ENCODE results near the gene SLC8A3. TPM values are rescaled to one million over a fixed set of nuclear protein-coding genes. Genes with fewer than 3 reads are reported as not detected.

SLC8A3 gene
- total RNA-seq, 1 donor from 2014 or later = 0.12 TPM

- ATAC-seq (no peak), DNase-seq (no peak)
- intact Hi-C loops (cut with micrococcal nuclease) = no loop called here
Measured at GRCh38 chr14:70034257-70034656, 154.5 kb downstream of the SLC8A3 start.

- intact Hi-C loops (cut with micrococcal nuclease) = no loop called here
- ATAC-seq (no peak), DNase-seq (no peak)
Measured at GRCh38 chr14:70033561-70033960, 155.2 kb downstream of the SLC8A3 start.

GRCh38 chr14:70033116-70033515 is 155.6 kb downstream of the SLC8A3 start:
- DNase-seq (no peak), ATAC-seq (no peak)
- intact Hi-C loops (cut with micrococcal nuclease) = no loop called here

GRCh38 chr14:70032447-70032846 is 156.3 kb downstream of the SLC8A3 start:
- no peak for DNase-seq
- ATAC-seq = no peak
- intact Hi-C loops (cut with micrococcal nuclease) = no loop called here

GRCh38 chr14:70032016-70032415 is 156.7 kb downstream of the SLC8A3 start:
- DNase-seq = no peak
- intact Hi-C loops (cut with micrococcal nuclease) = no loop called here
- no peak for ATAC-seq

- intact Hi-C loops (cut with micrococcal nuclease) = loop anchor here (5.0 kb wide), 1 partner anchor 207 kb away; no protein-coding TSS in a partner anchor
- ATAC-seq (no peak), DNase-seq (no peak)
Measured at GRCh38 chr14:70029296-70030132, 159.2 kb downstream of the SLC8A3 start.

- DNase-seq = peak; percentile 85
- peak; percentile 87 for ATAC-seq
- intact Hi-C loops (cut with micrococcal nuclease) = loop anchor here (5.0 kb wide), 1 partner anchor 206 kb away; no protein-coding TSS in a partner anchor
Measured at GRCh38 chr14:70027785-70028428, 160.8 kb downstream of the SLC8A3 start.

- intact Hi-C loops (cut with micrococcal nuclease) = no loop called here
- DNase-seq = no peak
- ATAC-seq = no peak
Measured at GRCh38 chr14:70023871-70024270, 164.9 kb downstream of the SLC8A3 start.

GRCh38 chr14:70022771-70023445 is 165.8 kb downstream of the SLC8A3 start:
- no peak for DNase-seq
- intact Hi-C loops (cut with micrococcal nuclease) = no loop called here
- no peak for ATAC-seq

GRCh38 chr14:70021548-70022220 is 167.1 kb downstream of the SLC8A3 start:
- ATAC-seq (no peak), DNase-seq (no peak)
- intact Hi-C loops (cut with micrococcal nuclease) = no loop called here

- ATAC-seq (peak; percentile 31), DNase-seq (no peak)
- intact Hi-C loops (cut with micrococcal nuclease) = no loop called here
Measured at GRCh38 chr14:70020352-70021170, 168.2 kb downstream of the SLC8A3 start.

- DNase-seq (no peak), ATAC-seq (no peak)
- intact Hi-C loops (cut with micrococcal nuclease) = no loop called here
Measured at GRCh38 chr14:70019695-70020094, 169.1 kb downstream of the SLC8A3 start.

- peak; percentile 37 for DNase-seq
- ATAC-seq = peak; percentile 82
- intact Hi-C loops (cut with micrococcal nuclease) = no loop called here
Measured at GRCh38 chr14:70018713-70019211, 170.0 kb downstream of the SLC8A3 start.

- ATAC-seq (no peak), DNase-seq (no peak)
- intact Hi-C loops (cut with micrococcal nuclease) = no loop called here
Measured at GRCh38 chr14:70018230-70018629, 170.5 kb downstream of the SLC8A3 start.

GRCh38 chr14:70014406-70015095 is 174.2 kb downstream of the SLC8A3 start:
- DNase-seq (no peak), ATAC-seq (no peak)
- intact Hi-C loops (cut with micrococcal nuclease) = no loop called here

GRCh38 chr14:70013271-70013873 is 175.4 kb downstream of the SLC8A3 start:
- ATAC-seq = no peak
- no peak for DNase-seq
- intact Hi-C loops (cut with micrococcal nuclease) = no loop called here

GRCh38 chr14:70011708-70012107 is 177.0 kb downstream of the SLC8A3 start:
- no peak for ATAC-seq
- intact Hi-C loops (cut with micrococcal nuclease) = no loop called here
- no peak for DNase-seq

- no peak for ATAC-seq
- intact Hi-C loops (cut with micrococcal nuclease) = no loop called here
- DNase-seq = no peak
Measured at GRCh38 chr14:70011098-70011497, 177.7 kb downstream of the SLC8A3 start.

Measured in left ventricle myocardium superior (tissue), 1 donor.